DMS 273 treated with DMSO at 0.1 percent for 48 hours (cell line): Measurements from ENCODE around the gene DRD2.
A peak's percentile ranks its signal among the peaks of the same experiment; 100 is the strongest.
"Not testable (repeated sequence)": the region's sequence is repeated elsewhere in the genome, so short reads cannot be mapped to it uniquely, and the experiment has no call there.

Source experiments
- DNase-seq: peaks from one replicate; lab custom pipeline; 2025; lab: John Stamatoyannopoulos, UW

DRD2 gene

GRCh38 chr11:113475160-113475761 lies at the start of gene DRD2:
Gene DRD2 (minus strand): TSS chr11:113475398. CDS start chr11:113424651, 50,747 bp downstream.
- no peak for DNase-seq

GRCh38 chr11:113523906-113524305 lies 48.7 kb upstream of the DRD2 start:
- not testable (repeated sequence) for DNase-seq

- DNase-seq = no peak
These were observed 46.7 kb upstream of the DRD2 start for GRCh38 chr11:113521737-113522517.

GRCh38 chr11:113519989-113520613 lies 44.9 kb upstream of the DRD2 start:
- DNase-seq = peak; percentile 79

- DNase-seq = no peak
These were observed 43.7 kb upstream of the DRD2 start for GRCh38 chr11:113518716-113519495.

GRCh38 chr11:113517361-113517760 lies 42.2 kb upstream of the DRD2 start:
- DNase-seq = no peak

GRCh38 chr11:113514856-113515255 lies 39.7 kb upstream of the DRD2 start:
- no peak for DNase-seq

GRCh38 chr11:113507341-113507740 lies 32.1 kb upstream of the DRD2 start:
- no peak for DNase-seq

GRCh38 chr11:113506893-113507292 lies 31.7 kb upstream of the DRD2 start:
- DNase-seq = no peak

- DNase-seq = no peak
These were observed 31.3 kb upstream of the DRD2 start for GRCh38 chr11:113506461-113506860.

- DNase-seq = no peak
These were observed 30.6 kb upstream of the DRD2 start for GRCh38 chr11:113505541-113506375.

GRCh38 chr11:113505046-113505445 lies 29.8 kb upstream of the DRD2 start:
- DNase-seq = no peak

GRCh38 chr11:113504586-113504985 lies 29.4 kb upstream of the DRD2 start:
- DNase-seq = no peak

- no peak for DNase-seq
These were observed 28.9 kb upstream of the DRD2 start for GRCh38 chr11:113504071-113504470.

GRCh38 chr11:113497066-113497910 lies 22.1 kb upstream of the DRD2 start:
- DNase-seq = peak; percentile 40

GRCh38 chr11:113496026-113496651 lies 20.9 kb upstream of the DRD2 start:
- DNase-seq = no peak

GRCh38 chr11:113494021-113494420 lies 18.8 kb upstream of the DRD2 start:
- DNase-seq = no peak

GRCh38 chr11:113493206-113493605 lies 18.0 kb upstream of the DRD2 start:
- no peak for DNase-seq

- no peak for DNase-seq
These were observed 13.7 kb upstream of the DRD2 start for GRCh38 chr11:113488931-113489351.

GRCh38 chr11:113487622-113488021 lies 12.4 kb upstream of the DRD2 start:
- no peak for DNase-seq
